Caco-2 (cell line): ENCODE results near the gene SELENOI. TPM values are rescaled to one million over a fixed set of nuclear protein-coding genes. Genes with fewer than 3 reads are reported as not detected.

Source experiments
- BruUV-seq: library from RNA; stranded (reverse); fragments of 400-500 nt; replicated peaks from 2 replicates; lab custom pipeline; 2021; lab: Mats Ljungman, UMichigan
- CTCF ChIA-PET: fragments of 300-600 bp; sonication (Branson Sonifier 250); formaldehyde crosslinking; loops from one replicate; lab custom pipeline; 2022; ENCODE audit warnings: antibody characterized with exemption; lab: Charles Lee
- POLR2A ChIA-PET: fragments of 300-600 bp; sonication (Branson Sonifier 250); formaldehyde crosslinking; loops from one replicate; lab custom pipeline; 2022; ENCODE audit warnings: antibody characterized with exemption; lab: Charles Lee
- DNase-seq, 2 experiments: peaks; one replicate each; pipeline versions ENCODE4 v3.0.0 to v3.0.0-alpha.2; 2020 to 2022
- H3K27me3 ChIP-seq: replicated peaks from 2 replicates; pipeline ENCODE4 v1.6.0; 2011; ENCODE audit warnings: low read length; ENCODE audit not compliant: control insufficient read depth, insufficient read depth
- H3K36me3 ChIP-seq: 2 replicates; pipeline ENCODE4 v1.5.1; 2011; ENCODE audit warnings: low read length; ENCODE audit not compliant: control insufficient read depth, insufficient read depth
- H3K4me1 ChIP-seq: fragments of 250-450 bp; sonication (Bioruptor Pico); 2 replicates; pipeline ENCODE4 v1.5.1; 2020; ENCODE audit warnings: mild to moderate bottlenecking
- H3K4me3 ChIP-seq: 2 replicates; pipeline ENCODE4 v1.5.1; 2011; ENCODE audit warnings: low read depth, mild to moderate bottlenecking, control low read depth, low read length
- H3K9me3 ChIP-seq: fragments of 250-450 bp; sonication (Bioruptor Pico); 2 replicates; pipeline ENCODE4 v1.5.1; 2020; ENCODE audit warnings: mild to moderate bottlenecking, moderate library complexity
- H3K27ac Mint-ChIP-seq: one replicate; pipeline ENCODE4 v1.8.0; 2022; ENCODE audit warnings: mixed read lengths; ENCODE audit not compliant: unreplicated experiment
- H3K27me3 Mint-ChIP-seq: one replicate; pipeline ENCODE4 v1.8.0; 2022; ENCODE audit warnings: mixed read lengths; ENCODE audit not compliant: insufficient read depth, unreplicated experiment
- H3K36me3 Mint-ChIP-seq: one replicate; pipeline ENCODE4 v1.8.0; 2022; ENCODE audit warnings: mild to moderate bottlenecking, mixed read lengths; ENCODE audit not compliant: insufficient read depth, unreplicated experiment
- H3K4me1 Mint-ChIP-seq: one replicate; pipeline ENCODE4 v1.8.0; 2022; ENCODE audit warnings: low read depth, mixed read lengths; ENCODE audit not compliant: unreplicated experiment
- H3K4me3 Mint-ChIP-seq: one replicate; pipeline ENCODE4 v1.8.0; 2022; ENCODE audit warnings: mild to moderate bottlenecking, moderate library complexity, mixed read lengths; ENCODE audit not compliant: unreplicated experiment
- H3K9me3 Mint-ChIP-seq: one replicate; pipeline ENCODE4 v1.8.0; 2022; ENCODE audit warnings: mixed read lengths; ENCODE audit not compliant: unreplicated experiment
- CTCF ChIP-seq, 2 experiments: fragments of 200-600 bp in 1 of 2; IDR thresholded peaks; 1 replicate in 1 of 2; 2 replicates in 1 of 2; pipeline versions ENCODE4 v1.5.1 to v1.8.0; 2011 to 2022; ENCODE audit warnings: antibody characterized with exemption in 1 of 2, control low read depth in 1 of 2, inconsistent platforms in 1 of 2, low read depth in 1 of 2, low read length in 1 of 2, mild to moderate bottlenecking in 1 of 2, moderate library complexity in 1 of 2; ENCODE audit not compliant: insufficient read depth in 1 of 2, severe bottlenecking in 1 of 2, unreplicated experiment in 1 of 2
- intact Hi-C: fragments of 100-400 bp; cut with micrococcal nuclease; formaldehyde crosslinking; loops from one replicate; pipeline ENCODE4 v1.10.0; 2022; ENCODE audit not compliant: unreplicated experiment
- total RNA-seq: library from RNA; stranded (reverse); gene quantifications from 2 replicates; pipeline ENCODE4 v1.2.3, GENCODE V29; 2022

Gene SELENOI
- total RNA-seq, 1 experiment from 2014 or later = 68.9 TPM

- Histone ChIP-seq H3K9me3 (no peaks in the 10 kb centered on the region), H3K27me3 (no peaks in the 10 kb centered on the region), H3K4me3 (no peak overlapping the region), H3K36me3 (no peaks in the 10 kb centered on the region), H3K4me1 (peaks cover 13% of the 10 kb centered on the region)
- H3K27me3 Mint-ChIP-seq = no peaks in the 10 kb centered on the region
- H3K4me3 Mint-ChIP-seq = no peak overlapping the region
- H3K4me1 Mint-ChIP-seq = peaks cover 10% of the 10 kb centered on the region
- BruUV-seq = no TSS peak
- no peaks in the 10 kb centered on the region for H3K36me3 Mint-ChIP-seq
- H3K9me3 Mint-ChIP-seq = no peaks in the 10 kb centered on the region
- TF ChIP-seq CTCF (IDR thresholded peaks at IDR 0.05; ENCODE audit: insufficient read depth in 1 of 2, low read depth in 1 of 2, low read length in 1 of 2, severe bottlenecking in 1 of 2, unreplicated experiment in 1 of 2) = no peak
- CTCF ChIA-PET = no interaction called here
- POLR2A ChIA-PET = interaction anchor here (0.8 kb wide), 1 partner anchor 14 kb away, joined by 3 read pairs; no protein-coding TSS in a partner anchor
- intact Hi-C loops = no loop called here
- no peak overlapping the region for H3K27ac Mint-ChIP-seq
- DNase-seq = no peak
These were observed 96.4 kb downstream of the SELENOI start for GRCh38 chr2:26442301-26442700.

GRCh38 chr2:26442707-26443106, 96.8 kb downstream of the SELENOI start:
- Histone ChIP-seq H3K4me3 (no peak overlapping the region), H3K27me3 (no peaks in the 10 kb centered on the region), H3K36me3 (no peaks in the 10 kb centered on the region), H3K9me3 (no peaks in the 10 kb centered on the region), H3K4me1 (peaks cover 13% of the 10 kb centered on the region)
- H3K4me3 Mint-ChIP-seq = no peak overlapping the region
- no peak overlapping the region for H3K27ac Mint-ChIP-seq
- peaks cover 10% of the 10 kb centered on the region for H3K4me1 Mint-ChIP-seq
- BruUV-seq = no TSS peak
- H3K27me3 Mint-ChIP-seq = no peaks in the 10 kb centered on the region
- no peak for DNase-seq
- no peak for TF ChIP-seq CTCF (IDR thresholded peaks at IDR 0.05; ENCODE audit: insufficient read depth in 1 of 2, low read depth in 1 of 2, low read length in 1 of 2, severe bottlenecking in 1 of 2, unreplicated experiment in 1 of 2)
- CTCF ChIA-PET = no interaction called here
- intact Hi-C loops = no loop called here
- H3K36me3 Mint-ChIP-seq = no peaks in the 10 kb centered on the region
- H3K9me3 Mint-ChIP-seq = no peaks in the 10 kb centered on the region
- POLR2A ChIA-PET = interaction anchor here (0.8 kb wide), 1 partner anchor 15 kb away, joined by 3 read pairs; no protein-coding TSS in a partner anchor

GRCh38 chr2:26444236-26444635, 98.3 kb downstream of the SELENOI start:
- Histone ChIP-seq H3K4me3 (no peak overlapping the region), H3K36me3 (no peaks in the 10 kb centered on the region), H3K4me1 (peaks cover 9% of the 10 kb centered on the region), H3K27me3 (no peaks in the 10 kb centered on the region), H3K9me3 (no peaks in the 10 kb centered on the region)
- H3K9me3 Mint-ChIP-seq = no peaks in the 10 kb centered on the region
- TF ChIP-seq CTCF (IDR thresholded peaks at IDR 0.05; ENCODE audit: insufficient read depth in 1 of 2, low read depth in 1 of 2, low read length in 1 of 2, severe bottlenecking in 1 of 2, unreplicated experiment in 1 of 2) = no peak
- no peak overlapping the region for H3K4me3 Mint-ChIP-seq
- ChIA-PET CTCF (no interaction called here), POLR2A (no interaction called here)
- H3K4me1 Mint-ChIP-seq = peaks cover 3% of the 10 kb centered on the region
- no peaks in the 10 kb centered on the region for H3K27me3 Mint-ChIP-seq
- DNase-seq = no peak
- H3K36me3 Mint-ChIP-seq = no peaks in the 10 kb centered on the region
- intact Hi-C loops = no loop called here
- no TSS peak for BruUV-seq
- no peak overlapping the region for H3K27ac Mint-ChIP-seq

Other genes starting within 250 kb of the SELENOI start
- 15.6 and 23.6 TPM in 2 replicates for gene GAREM2, start 173.1 kb upstream of the SELENOI start, total RNA-seq
- gene HADHA, start 101.5 kb upstream of the SELENOI start, total RNA-seq = 143 and 150 TPM in 2 replicates
- gene HADHB, start 101.2 kb upstream of the SELENOI start, total RNA-seq = 93.2 and 106 TPM in 2 replicates
- gene ADGRF3, start 646 bp downstream of the SELENOI start, total RNA-seq = 0.09 and 0.18 TPM in 2 replicates
- gene DRC1, start 55.8 kb downstream of the SELENOI start, total RNA-seq = 0.49 and 1.1 TPM in 2 replicates
- gene OTOF, start 132.0 kb downstream of the SELENOI start, total RNA-seq = 0.09 TPM in 2 replicates